Stomach (tissue), 9 donors: ENCODE results near the gene OPCML. TPM values are rescaled to one million over a fixed set of nuclear protein-coding genes. Genes with fewer than 3 reads are reported as not detected.

Experiments used
- DNase-seq, 2 donors: peaks; one replicate each; pipeline versions ENCODE4 v3.0.0 to v3.0.0-alpha.2; 2013 to 2019
- H3K27ac ChIP-seq, 5 donors: fragments of 200-600 bp in 4 of 5; sonication (generic) in 4 of 5; one replicate each; pipeline ENCODE4 v1.5.1; 2013 to 2019; ENCODE audit warnings: mild to moderate bottlenecking in 1 of 5, moderate library complexity in 1 of 5
- H3K27me3 ChIP-seq, 3 donors: fragments of 200-600 bp; sonication (generic); one replicate each; pipeline ENCODE4 v1.5.1; 2017 to 2019; ENCODE audit warnings: mixed run types in 1 of 3
- H3K36me3 ChIP-seq, 4 donors: fragments of 200-600 bp; sonication (generic); 1 replicate in 3 of 4; 2 replicates in 1 of 4; pipeline ENCODE4 v1.5.1; 2016 to 2019
- H3K4me1 ChIP-seq, 4 donors: fragments of 200-600 bp; sonication (generic); one replicate each; pipeline ENCODE4 v1.5.1; 2016 to 2019
- H3K4me3 ChIP-seq, 4 donors: fragments of 200-600 bp; sonication (generic) in 3 of 4; one replicate each; pipeline ENCODE4 v1.5.1; 2016 to 2019; ENCODE audit warnings: mild to moderate bottlenecking in 1 of 4
- H3K9me3 ChIP-seq, 4 donors: fragments of 200-600 bp; sonication (generic); one replicate each; pipeline ENCODE4 v1.5.1; 2016 to 2019
- EP300 ChIP-seq: sonication (generic); formaldehyde crosslinking; IDR thresholded peaks from one replicate; pipeline ENCODE4 v1.6.1; 2017; ENCODE audit warnings: antibody characterized with exemption
- POLR2A ChIP-seq, 4 donors: fragments of 450-650 bp; IDR thresholded peaks; one replicate each; pipeline ENCODE4 v1.6.1; 2016; ENCODE audit warnings: antibody characterized with exemption in 4 of 4, control low read depth in 2 of 4, mild to moderate bottlenecking in 1 of 4, moderate library complexity in 1 of 4
- POLR2AphosphoS5 ChIP-seq, 3 donors: sonication (generic); formaldehyde crosslinking; IDR thresholded peaks; one replicate each; pipeline ENCODE4 v1.6.1; 2016; ENCODE audit warnings: antibody characterized with exemption in 3 of 3
- WGBS, 5 donors: extraction: QIAGEN DNeasy Blood & Tissue Kit in 3 of 5; methylation state at CpG; one replicate each; pipeline versions ENCODE4 v1.1.5 to v1.1.7; 2013 to 2018; 5-methylcytosine and 5-hydroxymethylcytosine counted together
- intact Hi-C: fragments of 100-400 bp; cut with DNase I; formaldehyde crosslinking; loops from one replicate; pipeline ENCODE4 v1.15.1; 2023; ENCODE audit warnings: low total_unique reads
- polyA plus RNA-seq, 3 donors: library from polyadenylated mRNA; stranded (reverse); fragments of 200-250 nt; gene quantifications; one replicate each; pipeline ENCODE4 v1.2.3, GENCODE V29; 2013
- total RNA-seq, 5 donors: library from RNA; depleted of rRNA; stranded (reverse); fragments of >200 nt; gene quantifications; one replicate each; pipeline versions ENCODE4 v1.1.0 to v1.2.3, GENCODE V29; 2014 to 2016
- TF ChIP-seq, protein P1 (sequence below), 7 experiments: fragments of 450-650 bp in 4 of 7; fragments of 200-600 bp in 3 of 7; sonication (generic) in 3 of 7; IDR thresholded peaks; one replicate each; pipeline ENCODE4 v1.5.1; 2016 to 2019; ENCODE audit warnings: antibody characterized with exemption in 7 of 7, control low read depth in 2 of 7, mild to moderate bottlenecking in 1 of 7
- donor health status: healthy with polysubstance abuse.
- donor health status: Bipolar disorder and iron deficiency.
- donor health status: healthy.

Gene OPCML
- total and polyA plus RNA-seq, 8 donors: 0.03 to 0.92 (median 0.55) TPM; not detected in 3

DNA sequence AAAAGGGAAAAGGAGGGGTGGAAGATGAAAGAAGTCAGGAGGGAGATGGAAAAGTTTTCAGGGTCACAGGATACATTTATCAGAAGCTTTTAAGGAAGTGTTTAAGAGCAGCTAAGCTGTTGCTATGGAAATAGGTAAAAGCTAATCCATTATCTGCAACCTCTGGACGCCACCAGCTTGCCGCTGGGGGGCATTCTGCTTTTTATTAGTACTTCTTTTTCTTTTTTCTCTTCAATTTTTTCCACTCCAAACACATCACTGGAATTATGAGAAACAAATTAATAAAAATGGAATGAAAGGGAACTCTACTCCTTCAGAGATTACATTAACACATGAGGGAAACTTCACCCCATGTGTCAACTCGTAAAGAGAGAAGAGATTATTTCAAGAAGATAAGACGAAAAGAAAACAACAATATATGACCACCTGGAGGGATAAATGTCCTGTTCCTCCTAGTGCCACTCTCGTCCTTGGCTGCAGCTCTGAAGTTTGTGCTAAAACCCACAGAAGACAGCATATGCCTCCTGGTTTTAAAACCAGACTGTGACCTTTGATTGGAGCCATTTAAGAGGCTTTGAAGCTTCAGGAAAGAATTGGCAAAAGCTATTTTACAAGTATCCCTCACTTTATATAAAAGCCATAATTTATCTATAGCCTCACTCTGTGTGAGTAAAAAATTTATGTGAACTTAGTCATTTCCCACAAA lies 972.8 kb downstream of the OPCML start:
- WGBS, 5 donors: 12 to 31% (median 17%) methylated on average over 5 of the region's 5 CpGs
- DNase-seq: peak in 1 of 2 donors; percentile 33
- H3K36me3 ChIP-seq: no peaks in the 10 kb centered on the region
- H3K9me3 ChIP-seq: no peaks in the 10 kb centered on the region
- no peak for TF ChIP-seq POLR2A (IDR thresholded peaks at IDR 0.05)
- TF ChIP-seq, protein P1, sequence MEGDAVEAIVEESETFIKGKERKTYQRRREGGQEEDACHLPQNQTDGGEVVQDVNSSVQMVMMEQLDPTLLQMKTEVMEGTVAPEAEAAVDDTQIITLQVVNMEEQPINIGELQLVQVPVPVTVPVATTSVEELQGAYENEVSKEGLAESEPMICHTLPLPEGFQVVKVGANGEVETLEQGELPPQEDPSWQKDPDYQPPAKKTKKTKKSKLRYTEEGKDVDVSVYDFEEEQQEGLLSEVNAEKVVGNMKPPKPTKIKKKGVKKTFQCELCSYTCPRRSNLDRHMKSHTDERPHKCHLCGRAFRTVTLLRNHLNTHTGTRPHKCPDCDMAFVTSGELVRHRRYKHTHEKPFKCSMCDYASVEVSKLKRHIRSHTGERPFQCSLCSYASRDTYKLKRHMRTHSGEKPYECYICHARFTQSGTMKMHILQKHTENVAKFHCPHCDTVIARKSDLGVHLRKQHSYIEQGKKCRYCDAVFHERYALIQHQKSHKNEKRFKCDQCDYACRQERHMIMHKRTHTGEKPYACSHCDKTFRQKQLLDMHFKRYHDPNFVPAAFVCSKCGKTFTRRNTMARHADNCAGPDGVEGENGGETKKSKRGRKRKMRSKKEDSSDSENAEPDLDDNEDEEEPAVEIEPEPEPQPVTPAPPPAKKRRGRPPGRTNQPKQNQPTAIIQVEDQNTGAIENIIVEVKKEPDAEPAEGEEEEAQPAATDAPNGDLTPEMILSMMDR (IDR thresholded peaks at IDR 0.05): no peak
- TF ChIP-seq EP300: no peak
- no peak for TF ChIP-seq POLR2AphosphoS5 (IDR thresholded peaks at IDR 0.05)
- H3K27ac ChIP-seq: no peak overlapping the region
- no peaks in the 10 kb centered on the region for H3K4me1 ChIP-seq
- H3K27me3 ChIP-seq: no peaks in the 10 kb centered on the region
- no peak overlapping the region for H3K4me3 ChIP-seq
- intact Hi-C loops: no loop called here

DNA sequence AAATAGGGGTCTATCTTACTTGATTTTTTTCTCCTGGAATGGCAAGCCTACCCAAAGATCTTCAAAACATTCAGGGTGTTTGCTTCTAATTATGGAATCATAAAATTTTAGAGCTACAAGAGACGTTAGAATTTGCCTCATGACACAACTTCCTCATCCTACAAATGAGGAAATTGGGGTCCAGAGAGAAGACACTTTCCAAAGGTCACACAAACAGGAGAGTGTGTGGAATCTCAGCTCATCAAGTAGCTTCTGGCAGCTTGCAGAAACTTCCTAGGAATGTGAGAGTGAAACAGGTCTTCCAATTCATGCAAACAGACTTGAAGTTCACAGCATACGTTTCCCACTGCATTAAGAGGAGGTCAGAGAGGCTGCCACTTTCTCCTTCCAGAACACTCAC lies 976.0 kb downstream of the OPCML start:
- Histone ChIP-seq H3K27me3 (no peaks in the 10 kb centered on the region), H3K27ac (no peak overlapping the region), H3K9me3 (peaks cover 0 to 8% (median 7%) of the 10 kb centered on the region in 4 donors), H3K4me1 (no peaks in the 10 kb centered on the region), H3K4me3 (no peak overlapping the region), H3K36me3 (no peaks in the 10 kb centered on the region)
- TF ChIP-seq POLR2A (IDR thresholded peaks at IDR 0.05) (no peak), EP300 (no peak), POLR2AphosphoS5 (IDR thresholded peaks at IDR 0.05) (no peak)
- TF ChIP-seq, protein P1 (IDR thresholded peaks at IDR 0.05): no peak
- intact Hi-C loops: no loop called here
- no peak for DNase-seq
- WGBS, 5 donors: 47 to 82% (median 60%) methylated on average over 2 of the region's 2 CpGs

DNA sequence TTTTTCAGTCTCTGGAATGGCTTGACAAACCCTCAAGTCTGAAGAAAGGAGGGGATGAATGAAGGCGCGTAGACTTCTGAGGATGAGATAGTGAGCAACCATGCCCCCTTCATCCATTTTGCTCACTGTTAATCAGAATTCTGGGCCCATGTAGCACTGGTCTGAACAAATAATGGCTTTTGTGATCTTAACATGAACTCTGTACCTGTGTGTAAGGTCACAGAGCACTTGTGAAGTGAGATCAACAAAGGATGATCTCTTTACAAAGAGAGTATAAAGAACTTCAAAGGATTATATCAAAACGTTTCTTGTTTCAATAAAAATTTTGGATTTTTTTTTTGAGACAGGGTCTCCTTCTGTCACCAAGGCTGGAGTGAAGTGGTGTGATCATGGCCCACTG lies 976.7 kb downstream of the OPCML start:
- Histone ChIP-seq H3K36me3 (no peaks in the 10 kb centered on the region), H3K4me3 (no peak overlapping the region), H3K4me1 (no peaks in the 10 kb centered on the region), H3K27me3 (no peaks in the 10 kb centered on the region), H3K27ac (no peak overlapping the region), H3K9me3 (peaks cover 0 to 10% (median 8%) of the 10 kb centered on the region in 4 donors)
- TF ChIP-seq, protein P1 (IDR thresholded peaks at IDR 0.05): no peak
- TF ChIP-seq POLR2A (IDR thresholded peaks at IDR 0.05) (no peak), POLR2AphosphoS5 (IDR thresholded peaks at IDR 0.05) (no peak), EP300 (no peak)
- WGBS, 5 donors: 82 to 90% (median 86%) methylated on average over 3 of the region's 3 CpGs
- no peak for DNase-seq
- intact Hi-C loops: no loop called here

DNA sequence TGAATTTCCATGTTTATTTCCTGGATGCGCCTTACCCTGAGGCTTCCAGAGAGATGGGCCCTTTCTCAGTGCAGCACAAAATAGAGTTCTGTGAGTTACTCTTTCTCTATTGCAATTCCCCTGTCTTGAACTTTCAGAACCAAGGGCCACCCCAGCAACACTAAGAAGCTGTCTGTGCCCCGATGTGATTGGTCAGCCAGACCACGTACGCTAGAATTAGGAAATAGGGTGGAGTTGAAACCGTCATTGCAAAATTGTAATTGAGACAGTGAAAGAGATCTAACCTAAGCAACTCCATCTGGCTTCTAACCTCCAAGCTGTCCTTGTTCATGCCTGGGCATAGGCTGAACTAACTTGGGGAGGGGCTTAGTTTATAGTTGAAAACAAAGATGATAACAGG lies 981.3 kb downstream of the OPCML start:
- intact Hi-C loops: no loop called here
- H3K36me3 ChIP-seq: no peaks in the 10 kb centered on the region
- WGBS, 5 donors: 83 to 99% (median 96%) methylated on average over 5 of the region's 5 CpGs

More for the DNA sequence above, 981.3 kb downstream of the OPCML start:
- H3K4me3 ChIP-seq: no peak overlapping the region
- TF ChIP-seq POLR2AphosphoS5 (IDR thresholded peaks at IDR 0.05): no peak
- no peak for TF ChIP-seq POLR2A (IDR thresholded peaks at IDR 0.05)
- TF ChIP-seq, protein P1 (IDR thresholded peaks at IDR 0.05): no peak
- TF ChIP-seq EP300: no peak
- no peaks in the 10 kb centered on the region for H3K4me1 ChIP-seq
- H3K27me3 ChIP-seq: no peaks in the 10 kb centered on the region
- H3K27ac ChIP-seq: no peak overlapping the region
- DNase-seq: no peak
- H3K9me3 ChIP-seq: peaks cover 0 to 10% (median 8%) of the 10 kb centered on the region in 4 donors
